Measurements from ENCODE around the gene JMY. TPM values are rescaled to one million over a fixed set of nuclear protein-coding genes. Genes with fewer than 3 reads are reported as not detected.
A peak's percentile ranks its signal among the peaks of the same experiment; 100 is the strongest.

JMY gene
- total RNA-seq, 1 experiment from 2014 or later, result 11.7 TPM

GRCh38 chr5:79237740-79238560 is 2.0 kb downstream of the JMY start:
- peaks cover 46% of the 10 kb centered on the region for H4K20me1 ChIP-seq (ENCODE audit: insufficient read depth)
- no peaks in the 10 kb centered on the region for H3K27me3 ChIP-seq (ENCODE audit: insufficient read depth, low read depth)
- ChIA-PET CTCF (interaction anchor here (0.5 to 0.9 kb wide), 4 partner anchors 38 to 346 kb away, joined by 3 to 5 read pairs (median 4); no protein-coding TSS in a partner anchor), POLR2A (ENCODE audit: unreplicated experiment) (interaction anchor here (0.6 kb wide), 1 partner anchor 94 kb away, joined by 3 read pairs; no protein-coding TSS in a partner anchor)
- H3K4me2 ChIP-seq, result peak overlapping the region; percentile 89
- no peaks in the 10 kb centered on the region; the same call in 1 of the 2 replicates for H3F3A ChIP-seq (ENCODE audit: insufficient read depth, low read depth)
- peak overlapping the region; percentile 87 for H2AFZ ChIP-seq
- TSS peak; percentile 22 for BruUV-seq (replicated peaks)
- no peaks in the 10 kb centered on the region for H3K36me3 ChIP-seq (ENCODE audit: low read depth)
- peak overlapping the region; percentile 35; the same call in 1 of the 2 replicates for H3K27ac ChIP-seq
- H3K9me3 ChIP-seq (ENCODE audit: insufficient read depth, low read depth), result no peaks in the 10 kb centered on the region
- H3K79me2 ChIP-seq (ENCODE audit: low read depth), result peaks cover 81% of the 10 kb centered on the region
- H3K9me2 ChIP-seq (ENCODE audit: insufficient read depth), result no peaks in the 10 kb centered on the region
- peaks cover 28% of the 10 kb centered on the region for H3K4me1 ChIP-seq (replicated peaks; ENCODE audit: insufficient read depth)
- no peak for TF ChIP-seq CTCF (conservative IDR thresholded peaks at IDR 0.05)
- no peak for TF ChIP-seq EZH2 (IDR thresholded peaks at IDR 0.05; ENCODE audit: low read depth)
- no peak for DNase-seq
- H3K4me3 ChIP-seq, result peak overlapping the region; percentile 72
- intact Hi-C loops (cut with micrococcal nuclease; ENCODE audit: unreplicated experiment), result loop anchor here (1.0 to 5.0 kb wide), 2 partner anchors 56 to 105 kb away; no protein-coding TSS in a partner anchor

- Histone ChIP-seq H3F3A (ENCODE audit: insufficient read depth, low read depth) (no peaks in the 10 kb centered on the region), H3K9me2 (ENCODE audit: insufficient read depth) (no peaks in the 10 kb centered on the region), H2AFZ (no peak overlapping the region), H3K9me3 (ENCODE audit: insufficient read depth, low read depth) (no peaks in the 10 kb centered on the region), H3K4me2 (peak overlapping the region; percentile 59), H3K4me1 (replicated peaks; ENCODE audit: insufficient read depth) (peaks cover 17% of the 10 kb centered on the region), H3K4me3 (peak overlapping the region; percentile 22; the same call in 1 of the 2 replicates), H4K20me1 (ENCODE audit: insufficient read depth) (peaks cover 54% of the 10 kb centered on the region), H3K36me3 (ENCODE audit: low read depth) (no peaks in the 10 kb centered on the region), H3K27me3 (ENCODE audit: insufficient read depth, low read depth) (no peaks in the 10 kb centered on the region), H3K79me2 (ENCODE audit: low read depth) (peaks cover 86% of the 10 kb centered on the region), H3K27ac (no peak overlapping the region)
- no TSS peak for BruUV-seq (replicated peaks)
- no peak for DNase-seq
- POLR2A ChIA-PET (ENCODE audit: unreplicated experiment), result no interaction called here
- intact Hi-C loops (cut with micrococcal nuclease; ENCODE audit: unreplicated experiment), result loop anchor here (10.0 kb wide), 1 partner anchor 216 kb away; no protein-coding TSS in a partner anchor
- CTCF ChIA-PET, result interaction anchor here (0.6 kb wide), 1 partner anchor 272 kb away, joined by 3 read pairs; no protein-coding TSS in a partner anchor
- TF ChIP-seq CTCF (conservative IDR thresholded peaks at IDR 0.05), result no peak
- TF ChIP-seq EZH2 (IDR thresholded peaks at IDR 0.05; ENCODE audit: low read depth), result no peak
These were observed 4.6 kb downstream of the JMY start for GRCh38 chr5:79240561-79240960.

- Histone ChIP-seq H3K4me1 (replicated peaks; ENCODE audit: insufficient read depth) (peaks cover 17% of the 10 kb centered on the region), H3F3A (ENCODE audit: insufficient read depth, low read depth) (no peaks in the 10 kb centered on the region), H3K79me2 (ENCODE audit: low read depth) (peaks cover 96% of the 10 kb centered on the region), H3K4me3 (peak overlapping the region; percentile 23; the same call in 1 of the 2 replicates), H3K9me2 (ENCODE audit: insufficient read depth) (no peaks in the 10 kb centered on the region), H3K27ac (no peak overlapping the region), H2AFZ (no peak overlapping the region), H3K9me3 (ENCODE audit: insufficient read depth, low read depth) (no peaks in the 10 kb centered on the region), H3K4me2 (peak overlapping the region; percentile 59), H4K20me1 (ENCODE audit: insufficient read depth) (peaks cover 59% of the 10 kb centered on the region), H3K36me3 (ENCODE audit: low read depth) (no peaks in the 10 kb centered on the region), H3K27me3 (ENCODE audit: insufficient read depth, low read depth) (no peaks in the 10 kb centered on the region)
- BruUV-seq (replicated peaks), result no TSS peak
- TF ChIP-seq EZH2 (IDR thresholded peaks at IDR 0.05; ENCODE audit: low read depth) (no peak), CTCF (conservative IDR thresholded peaks at IDR 0.05) (no peak)
- ChIA-PET CTCF (no interaction called here), POLR2A (ENCODE audit: unreplicated experiment) (interaction anchor here (0.6 kb wide), 1 partner anchor 1432 kb away, joined by 12 read pairs; no protein-coding TSS in a partner anchor)
- DNase-seq, result no peak
- intact Hi-C loops (cut with micrococcal nuclease; ENCODE audit: unreplicated experiment), result loop anchor here (10.0 kb wide), 1 partner anchor 217 kb away; no protein-coding TSS in a partner anchor
These were observed 5.6 kb downstream of the JMY start for GRCh38 chr5:79241535-79241979.

All from PC-9 (cell line).